C4-2B (cell line): Measurements from ENCODE around the gene GMEB2.

Experiments
- ZFX ChIP-seq: fragments of 450-650 bp; IDR thresholded peaks from 2 replicates; pipeline ENCODE4 v1.6.1; 2017
- TF ChIP-seq, protein P1 (sequence below): fragments of 450-650 bp; conservative IDR thresholded peaks from 2 replicates; pipeline ENCODE4 v1.5.1; 2017; ENCODE audit warnings: mild to moderate bottlenecking

DNA sequence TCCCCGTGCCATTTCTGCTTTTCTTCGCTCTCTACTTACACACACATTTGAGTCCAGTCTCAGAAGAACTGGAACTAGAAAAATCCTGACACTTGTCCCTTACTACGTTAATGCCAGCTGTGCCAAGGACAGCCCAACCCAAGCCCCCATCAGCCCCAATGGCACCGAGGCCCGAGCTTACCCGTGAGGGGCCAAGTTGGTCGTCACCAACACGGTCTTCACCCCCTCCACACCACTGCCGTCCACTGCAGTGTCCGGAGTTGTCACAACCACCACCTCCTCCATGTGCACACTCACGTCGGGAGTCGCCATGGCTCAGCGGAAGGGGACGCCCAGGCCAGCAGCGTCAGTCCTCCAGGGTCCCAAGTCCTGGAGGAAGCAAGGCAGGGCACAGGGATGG lies 7.8 kb downstream of the GMEB2 start:
- TF ChIP-seq, protein P1, sequence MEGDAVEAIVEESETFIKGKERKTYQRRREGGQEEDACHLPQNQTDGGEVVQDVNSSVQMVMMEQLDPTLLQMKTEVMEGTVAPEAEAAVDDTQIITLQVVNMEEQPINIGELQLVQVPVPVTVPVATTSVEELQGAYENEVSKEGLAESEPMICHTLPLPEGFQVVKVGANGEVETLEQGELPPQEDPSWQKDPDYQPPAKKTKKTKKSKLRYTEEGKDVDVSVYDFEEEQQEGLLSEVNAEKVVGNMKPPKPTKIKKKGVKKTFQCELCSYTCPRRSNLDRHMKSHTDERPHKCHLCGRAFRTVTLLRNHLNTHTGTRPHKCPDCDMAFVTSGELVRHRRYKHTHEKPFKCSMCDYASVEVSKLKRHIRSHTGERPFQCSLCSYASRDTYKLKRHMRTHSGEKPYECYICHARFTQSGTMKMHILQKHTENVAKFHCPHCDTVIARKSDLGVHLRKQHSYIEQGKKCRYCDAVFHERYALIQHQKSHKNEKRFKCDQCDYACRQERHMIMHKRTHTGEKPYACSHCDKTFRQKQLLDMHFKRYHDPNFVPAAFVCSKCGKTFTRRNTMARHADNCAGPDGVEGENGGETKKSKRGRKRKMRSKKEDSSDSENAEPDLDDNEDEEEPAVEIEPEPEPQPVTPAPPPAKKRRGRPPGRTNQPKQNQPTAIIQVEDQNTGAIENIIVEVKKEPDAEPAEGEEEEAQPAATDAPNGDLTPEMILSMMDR: no peak
- no peak for TF ChIP-seq ZFX
